GM19025 (cell line): ENCODE measurements around the gene RPS17.

Experiments
- ATAC-seq: cut with Tn5 transposase; IDR thresholded peaks from one replicate; pipeline ENCODE4 v1.9.1; 2021; ENCODE audit warnings: mild to moderate bottlenecking, low read depth, moderate library complexity; ENCODE audit not compliant: unreplicated experiment

The RPS17 gene

GRCh38 chr15:82540055-82540983 lies at the start of gene RPS17:
Gene RPS17, minus strand, starts transcription at chr15:82540457. Its CDS starts 29 bp downstream, at chr15:82540428.
- peak; percentile 96 for ATAC-seq

GRCh38 chr15:82587805-82588204 lies 47.5 kb upstream of the RPS17 start:
- no peak for ATAC-seq

- no peak for ATAC-seq
Observed at GRCh38 chr15:82585072-82585471, 44.8 kb upstream of the RPS17 start.

GRCh38 chr15:82580713-82581112 lies 40.5 kb upstream of the RPS17 start:
- no peak for ATAC-seq

GRCh38 chr15:82575335-82575734 lies 35.1 kb upstream of the RPS17 start:
- no peak for ATAC-seq

- ATAC-seq: no peak
Observed at GRCh38 chr15:82572986-82573385, 32.7 kb upstream of the RPS17 start.

- ATAC-seq: no peak
Observed at GRCh38 chr15:82572311-82572710, 32.1 kb upstream of the RPS17 start.

GRCh38 chr15:82571722-82572222 lies 31.5 kb upstream of the RPS17 start:
- ATAC-seq: no peak

- no peak for ATAC-seq
Observed at GRCh38 chr15:82570721-82571508, 30.7 kb upstream of the RPS17 start.

GRCh38 chr15:82569834-82570233 lies 29.6 kb upstream of the RPS17 start:
- no peak for ATAC-seq

- no peak for ATAC-seq
Observed at GRCh38 chr15:82568986-82569385, 28.7 kb upstream of the RPS17 start.

GRCh38 chr15:82567661-82568060 lies 27.4 kb upstream of the RPS17 start:
- no peak for ATAC-seq

- no peak for ATAC-seq
Observed at GRCh38 chr15:82566690-82567089, 26.4 kb upstream of the RPS17 start.

GRCh38 chr15:82558502-82558901 lies 18.2 kb upstream of the RPS17 start:
- ATAC-seq: no peak

GRCh38 chr15:82556315-82557035 lies 16.2 kb upstream of the RPS17 start:
- no peak for ATAC-seq

GRCh38 chr15:82554849-82555248 lies 14.6 kb upstream of the RPS17 start:
- ATAC-seq: no peak

GRCh38 chr15:82554351-82554750 lies 14.1 kb upstream of the RPS17 start:
- no peak for ATAC-seq

- ATAC-seq: no peak
Observed at GRCh38 chr15:82553846-82554245, 13.6 kb upstream of the RPS17 start.

- ATAC-seq: no peak
Observed at GRCh38 chr15:82552861-82553260, 12.6 kb upstream of the RPS17 start.

GRCh38 chr15:82551646-82552247 lies 11.5 kb upstream of the RPS17 start:
- peak; percentile 50 for ATAC-seq
